Esophagus muscularis mucosa (tissue), 3 donors: Measurements from ENCODE around the gene GLB1L3.

Experiments
- POLR2AphosphoS5 ChIP-seq, 2 donors: sonication (generic); formaldehyde crosslinking; IDR thresholded peaks; one replicate each; pipeline ENCODE4 v1.6.1; 2017; ENCODE audit warnings: antibody characterized with exemption in 2 of 2
- TF ChIP-seq, protein P1 (sequence below), 3 experiments: fragments of 200-600 bp in 2 of 3; fragments of 450-650 bp in 1 of 3; sonication (generic) in 2 of 3; IDR thresholded peaks; one replicate each; pipeline ENCODE4 v1.5.1; 2017 to 2019; ENCODE audit warnings: antibody characterized with exemption in 3 of 3, mild to moderate bottlenecking in 2 of 3, moderate library complexity in 1 of 3

DNA sequence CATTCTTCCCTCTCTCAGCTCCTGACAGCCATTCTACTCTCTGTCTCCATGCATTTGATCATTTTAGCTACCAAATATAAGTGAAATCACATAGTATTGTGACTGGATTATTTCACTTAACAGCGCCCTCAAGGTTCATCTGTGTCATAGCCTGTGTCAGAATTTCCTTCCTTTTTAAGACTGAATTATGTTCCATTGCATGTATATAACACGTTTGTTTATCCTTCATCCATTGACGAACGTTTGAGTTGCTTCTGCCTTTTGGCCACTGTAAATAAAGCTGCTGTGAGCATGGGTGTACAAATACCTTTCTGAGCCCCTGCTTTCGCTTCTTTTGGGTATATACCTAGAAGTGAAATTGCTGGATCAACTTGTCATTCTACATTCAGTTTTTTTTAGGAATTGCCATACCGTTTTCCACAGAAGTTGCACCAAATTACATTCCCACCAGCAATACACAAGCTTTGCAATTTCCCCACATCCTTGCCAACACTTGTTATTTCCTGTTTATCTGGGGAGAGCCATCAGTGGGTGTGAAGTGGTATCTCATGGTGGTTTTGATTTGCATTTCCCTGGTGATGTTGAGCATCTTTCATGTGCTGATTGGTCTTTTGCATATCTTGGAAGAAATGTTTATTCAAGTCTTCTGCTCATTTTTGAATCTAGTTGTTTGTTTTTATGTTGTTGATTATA lies 73.1 kb downstream of the GLB1L3 start:
- TF ChIP-seq, protein P1, sequence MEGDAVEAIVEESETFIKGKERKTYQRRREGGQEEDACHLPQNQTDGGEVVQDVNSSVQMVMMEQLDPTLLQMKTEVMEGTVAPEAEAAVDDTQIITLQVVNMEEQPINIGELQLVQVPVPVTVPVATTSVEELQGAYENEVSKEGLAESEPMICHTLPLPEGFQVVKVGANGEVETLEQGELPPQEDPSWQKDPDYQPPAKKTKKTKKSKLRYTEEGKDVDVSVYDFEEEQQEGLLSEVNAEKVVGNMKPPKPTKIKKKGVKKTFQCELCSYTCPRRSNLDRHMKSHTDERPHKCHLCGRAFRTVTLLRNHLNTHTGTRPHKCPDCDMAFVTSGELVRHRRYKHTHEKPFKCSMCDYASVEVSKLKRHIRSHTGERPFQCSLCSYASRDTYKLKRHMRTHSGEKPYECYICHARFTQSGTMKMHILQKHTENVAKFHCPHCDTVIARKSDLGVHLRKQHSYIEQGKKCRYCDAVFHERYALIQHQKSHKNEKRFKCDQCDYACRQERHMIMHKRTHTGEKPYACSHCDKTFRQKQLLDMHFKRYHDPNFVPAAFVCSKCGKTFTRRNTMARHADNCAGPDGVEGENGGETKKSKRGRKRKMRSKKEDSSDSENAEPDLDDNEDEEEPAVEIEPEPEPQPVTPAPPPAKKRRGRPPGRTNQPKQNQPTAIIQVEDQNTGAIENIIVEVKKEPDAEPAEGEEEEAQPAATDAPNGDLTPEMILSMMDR (IDR thresholded peaks at IDR 0.05) = no peak
- TF ChIP-seq POLR2AphosphoS5 (IDR thresholded peaks at IDR 0.05) = no peak
